Osteocyte (in vitro differentiated cells): Measurements from ENCODE around the gene ZHX3. TPM values are rescaled to one million over a fixed set of nuclear protein-coding genes. Genes with fewer than 3 reads are reported as not detected.

Experiments
- DNase-seq: peaks from one replicate; pipeline ENCODE4 v3.0.0; 2021; ENCODE audit warnings: mixed read lengths; ENCODE audit not compliant: unreplicated experiment; ENCODE audit errors: extremely low spot score
- H3K27ac Mint-ChIP-seq: one replicate; pipeline ENCODE4 v1.8.0; 2021; ENCODE audit warnings: mild to moderate bottlenecking, mixed read lengths; ENCODE audit not compliant: unreplicated experiment
- H3K27me3 Mint-ChIP-seq: one replicate; pipeline ENCODE4 v1.8.0; 2021; ENCODE audit warnings: mixed read lengths; ENCODE audit not compliant: unreplicated experiment
- H3K36me3 Mint-ChIP-seq: one replicate; pipeline ENCODE4 v1.8.0; 2021; ENCODE audit warnings: mixed read lengths; ENCODE audit not compliant: unreplicated experiment
- H3K4me1 Mint-ChIP-seq: one replicate; pipeline ENCODE4 v1.8.0; 2021; ENCODE audit warnings: mixed read lengths; ENCODE audit not compliant: unreplicated experiment
- H3K4me3 Mint-ChIP-seq: one replicate; pipeline ENCODE4 v1.8.0; 2021; ENCODE audit warnings: mild to moderate bottlenecking, moderate library complexity, mixed read lengths; ENCODE audit not compliant: unreplicated experiment
- H3K9me3 Mint-ChIP-seq: one replicate; pipeline ENCODE4 v1.8.0; 2021; ENCODE audit warnings: mixed read lengths; ENCODE audit not compliant: unreplicated experiment
- total RNA-seq: library from RNA; stranded (reverse); gene quantifications from 2 replicates; pipeline ENCODE4 v1.2.1, GENCODE V29; 2021
- TF ChIP-seq, protein P1 (sequence below): fragments of 200-600 bp; sonication (generic); IDR thresholded peaks from 2 replicates; pipeline ENCODE4 v1.5.0; 2021; ENCODE audit warnings: antibody characterized with exemption, mild to moderate bottlenecking, moderate library complexity

The ZHX3 gene
- total RNA-seq, 1 donor from 2014 or later, result 44.5 TPM

DNA sequence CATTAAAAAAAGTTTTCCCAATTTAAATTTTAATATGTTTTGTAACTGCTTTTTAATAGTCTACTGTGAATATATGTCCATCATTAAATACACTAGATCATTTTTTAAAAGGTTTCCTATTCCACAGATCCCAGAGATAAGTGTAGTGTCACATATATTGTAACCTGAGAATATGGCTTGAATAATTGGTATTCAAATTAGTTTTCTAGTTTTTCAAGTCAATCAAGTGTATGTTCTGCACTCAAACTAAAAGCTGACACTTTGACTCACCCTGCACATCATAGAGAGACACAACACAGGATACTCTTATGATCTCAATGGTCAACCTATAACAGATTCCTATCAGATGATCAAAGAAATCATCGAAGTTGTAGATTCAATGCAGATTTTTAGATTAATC, 49.1 kb downstream of the ZHX3 start:
- DNase-seq, result no peak
- H3K27me3 Mint-ChIP-seq, result no peaks in the 10 kb centered on the region
- H3K36me3 Mint-ChIP-seq, result peaks cover 15% of the 10 kb centered on the region
- H3K27ac Mint-ChIP-seq, result no peak overlapping the region
- H3K9me3 Mint-ChIP-seq, result no peaks in the 10 kb centered on the region
- TF ChIP-seq, protein P1, sequence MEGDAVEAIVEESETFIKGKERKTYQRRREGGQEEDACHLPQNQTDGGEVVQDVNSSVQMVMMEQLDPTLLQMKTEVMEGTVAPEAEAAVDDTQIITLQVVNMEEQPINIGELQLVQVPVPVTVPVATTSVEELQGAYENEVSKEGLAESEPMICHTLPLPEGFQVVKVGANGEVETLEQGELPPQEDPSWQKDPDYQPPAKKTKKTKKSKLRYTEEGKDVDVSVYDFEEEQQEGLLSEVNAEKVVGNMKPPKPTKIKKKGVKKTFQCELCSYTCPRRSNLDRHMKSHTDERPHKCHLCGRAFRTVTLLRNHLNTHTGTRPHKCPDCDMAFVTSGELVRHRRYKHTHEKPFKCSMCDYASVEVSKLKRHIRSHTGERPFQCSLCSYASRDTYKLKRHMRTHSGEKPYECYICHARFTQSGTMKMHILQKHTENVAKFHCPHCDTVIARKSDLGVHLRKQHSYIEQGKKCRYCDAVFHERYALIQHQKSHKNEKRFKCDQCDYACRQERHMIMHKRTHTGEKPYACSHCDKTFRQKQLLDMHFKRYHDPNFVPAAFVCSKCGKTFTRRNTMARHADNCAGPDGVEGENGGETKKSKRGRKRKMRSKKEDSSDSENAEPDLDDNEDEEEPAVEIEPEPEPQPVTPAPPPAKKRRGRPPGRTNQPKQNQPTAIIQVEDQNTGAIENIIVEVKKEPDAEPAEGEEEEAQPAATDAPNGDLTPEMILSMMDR, result no peak
- peaks cover 23% of the 10 kb centered on the region for H3K4me1 Mint-ChIP-seq
- H3K4me3 Mint-ChIP-seq, result no peak overlapping the region

DNA sequence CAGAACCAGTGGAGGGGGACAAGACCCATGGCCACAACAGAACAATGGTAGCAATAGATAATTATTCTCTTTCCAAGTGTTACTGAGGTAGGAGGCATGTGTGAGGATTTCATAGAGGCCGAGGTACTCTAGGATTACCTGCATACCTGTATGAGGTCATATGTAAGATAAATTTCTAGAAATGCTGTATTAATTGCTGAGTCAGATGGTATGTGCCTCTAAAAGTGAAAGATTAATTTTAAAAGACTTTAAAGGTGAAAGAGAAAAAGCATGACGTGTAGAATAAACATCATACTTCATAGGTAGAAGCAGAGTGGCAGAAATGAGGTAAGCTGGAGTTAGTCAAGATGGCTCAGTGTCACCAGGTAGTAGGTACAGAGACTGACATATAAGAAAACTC, 51.6 kb downstream of the ZHX3 start:
- Mint-ChIP-seq H3K27me3 (no peaks in the 10 kb centered on the region), H3K36me3 (peaks cover 15% of the 10 kb centered on the region), H3K4me3 (no peak overlapping the region), H3K27ac (no peak overlapping the region), H3K9me3 (no peaks in the 10 kb centered on the region), H3K4me1 (peaks cover 14% of the 10 kb centered on the region)
- TF ChIP-seq, protein P1, result no peak
- DNase-seq, result no peak

DNA sequence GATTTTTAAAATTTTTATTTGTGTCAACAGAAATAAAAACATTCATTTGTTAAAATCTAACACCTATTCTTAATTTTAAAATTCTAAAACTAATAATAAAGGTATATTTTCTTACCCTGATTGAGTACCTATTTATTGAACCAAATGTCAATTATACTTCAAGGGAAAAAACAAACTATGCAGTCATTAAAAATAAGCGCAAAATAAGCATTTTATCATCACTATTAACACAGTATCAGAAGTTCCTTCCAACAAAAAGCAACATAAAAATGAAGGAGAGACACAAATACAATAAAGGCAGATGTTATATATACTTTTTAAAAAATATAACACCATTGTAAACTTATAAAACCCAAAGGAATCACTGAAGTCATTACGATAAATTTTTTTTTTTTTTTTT, 52.7 kb downstream of the ZHX3 start:
- Mint-ChIP-seq H3K4me3 (no peak overlapping the region), H3K9me3 (no peaks in the 10 kb centered on the region), H3K27me3 (no peaks in the 10 kb centered on the region), H3K27ac (no peak overlapping the region), H3K36me3 (peaks cover 19% of the 10 kb centered on the region), H3K4me1 (peaks cover 15% of the 10 kb centered on the region)
- TF ChIP-seq, protein P1, result no peak
- DNase-seq, result no peak

DNA sequence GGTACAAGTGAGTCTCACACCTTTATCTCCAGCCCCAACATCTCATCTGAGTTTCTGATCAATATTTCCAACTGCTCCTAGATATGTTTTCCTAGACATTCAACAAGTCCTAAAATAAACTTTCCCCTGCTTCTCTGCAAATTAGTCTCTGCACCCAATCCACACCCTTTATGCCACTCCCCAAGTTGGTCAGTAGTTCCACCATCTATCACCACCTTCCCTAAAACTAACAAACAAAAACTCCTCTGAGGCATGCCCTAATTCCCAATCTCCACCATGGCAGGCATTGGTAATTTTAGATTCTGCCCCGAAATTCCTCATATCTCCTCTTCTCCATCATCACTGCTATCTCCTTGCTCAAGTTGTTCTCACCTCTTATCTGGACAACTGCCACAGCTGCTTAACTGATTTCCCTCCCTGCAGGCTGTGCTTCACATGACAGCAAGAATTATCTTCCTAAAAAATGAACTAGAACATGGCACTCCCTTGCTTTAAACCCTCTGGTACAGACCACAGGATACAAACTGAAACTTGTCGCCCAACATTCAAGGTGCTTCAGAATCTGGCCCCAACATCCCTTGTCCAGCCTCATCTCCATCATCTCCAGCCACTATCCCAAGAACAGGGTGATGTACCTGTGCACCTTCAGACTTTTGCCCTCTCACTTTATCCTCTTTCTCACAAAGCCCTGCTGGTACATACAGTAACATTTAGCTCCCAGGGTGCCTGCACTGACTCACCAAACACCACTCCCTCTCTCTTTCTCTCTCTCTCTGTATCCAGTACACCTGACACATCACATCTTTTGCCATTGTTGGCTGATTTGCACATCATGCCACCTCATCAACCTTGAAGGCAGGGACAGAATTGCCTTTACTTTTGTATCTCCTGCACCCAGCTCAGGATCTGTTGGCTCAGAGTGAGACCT, 55.5 kb downstream of the ZHX3 start:
- Mint-ChIP-seq H3K36me3 (peaks cover 9% of the 10 kb centered on the region), H3K27me3 (no peaks in the 10 kb centered on the region), H3K4me1 (peaks cover 5% of the 10 kb centered on the region), H3K27ac (no peak overlapping the region), H3K9me3 (no peaks in the 10 kb centered on the region), H3K4me3 (no peak overlapping the region)
- no peak for DNase-seq
- TF ChIP-seq, protein P1, result no peak

DNA sequence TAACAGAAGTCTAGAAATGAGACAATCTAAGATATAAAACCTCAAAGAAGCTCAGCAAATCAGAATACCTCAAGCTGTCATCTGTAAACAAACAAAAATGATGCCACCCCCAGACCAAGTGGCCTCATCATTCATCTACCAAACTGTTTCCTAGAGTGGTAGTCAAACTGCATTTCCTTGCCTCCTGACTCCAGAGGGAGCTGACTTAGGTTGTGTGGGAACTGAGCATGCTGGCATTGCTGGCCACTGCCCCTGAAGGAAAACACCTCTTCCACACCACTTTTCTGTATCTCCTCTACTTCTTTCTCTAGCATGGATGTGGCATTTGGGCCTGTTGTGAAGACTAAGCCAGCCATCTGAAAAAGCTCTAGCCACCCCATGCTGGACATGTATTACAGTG, 56.3 kb downstream of the ZHX3 start:
- Mint-ChIP-seq H3K4me1 (peaks cover 5% of the 10 kb centered on the region), H3K9me3 (no peaks in the 10 kb centered on the region), H3K27me3 (no peaks in the 10 kb centered on the region), H3K27ac (no peak overlapping the region), H3K4me3 (no peak overlapping the region), H3K36me3 (peaks cover 8% of the 10 kb centered on the region)
- TF ChIP-seq, protein P1, result no peak
- no peak for DNase-seq
